ENCODE data around the gene MRTFB.
A peak's percentile ranks its signal among the peaks of the same experiment; 100 is the strongest.

MRTFB gene

GRCh38 chr16:14236401-14236800 lies 165.3 kb downstream of the MRTFB start:
- DNase-seq (ENCODE audit: extremely low read depth, low read depth): no peak
- H3K4me3 ChIP-seq (replicated peaks; ENCODE audit: low read depth, low read length): no peak overlapping the region
- TF ChIP-seq CTCF (IDR thresholded peaks at IDR 0.05; ENCODE audit: low read depth, low read length, missing control alignments): no peak

- no peak for TF ChIP-seq CTCF (IDR thresholded peaks at IDR 0.05; ENCODE audit: low read depth, low read length, missing control alignments)
- DNase-seq (ENCODE audit: extremely low read depth, low read depth): no peak
- H3K4me3 ChIP-seq (replicated peaks; ENCODE audit: low read depth, low read length): no peak overlapping the region
These were observed 167.6 kb downstream of the MRTFB start for GRCh38 chr16:14238756-14239155.

GRCh38 chr16:14239791-14240190 lies 168.7 kb downstream of the MRTFB start:
- no peak for TF ChIP-seq CTCF (IDR thresholded peaks at IDR 0.05; ENCODE audit: low read depth, low read length, missing control alignments)
- DNase-seq (ENCODE audit: extremely low read depth, low read depth): no peak
- H3K4me3 ChIP-seq (replicated peaks; ENCODE audit: low read depth, low read length): no peak overlapping the region

GRCh38 chr16:14240219-14240843 lies 169.2 kb downstream of the MRTFB start:
- H3K4me3 ChIP-seq (replicated peaks; ENCODE audit: low read depth, low read length): no peak overlapping the region
- peak; percentile 4 for DNase-seq (ENCODE audit: extremely low read depth, low read depth)
- no peak for TF ChIP-seq CTCF (IDR thresholded peaks at IDR 0.05; ENCODE audit: low read depth, low read length, missing control alignments)

- no peak for DNase-seq (ENCODE audit: extremely low read depth, low read depth)
- no peak overlapping the region for H3K4me3 ChIP-seq (replicated peaks; ENCODE audit: low read depth, low read length)
- no peak for TF ChIP-seq CTCF (IDR thresholded peaks at IDR 0.05; ENCODE audit: low read depth, low read length, missing control alignments)
These were observed 169.8 kb downstream of the MRTFB start for GRCh38 chr16:14240964-14241363.

- TF ChIP-seq CTCF (IDR thresholded peaks at IDR 0.05; ENCODE audit: low read depth, low read length, missing control alignments): no peak
- DNase-seq (ENCODE audit: extremely low read depth, low read depth): no peak
- no peak overlapping the region for H3K4me3 ChIP-seq (replicated peaks; ENCODE audit: low read depth, low read length)
These were observed 170.5 kb downstream of the MRTFB start for GRCh38 chr16:14241631-14242030.

- no peak for DNase-seq (ENCODE audit: extremely low read depth, low read depth)
- H3K4me3 ChIP-seq (replicated peaks; ENCODE audit: low read depth, low read length): no peak overlapping the region
These were observed 171.7 kb downstream of the MRTFB start for GRCh38 chr16:14242769-14243168.

More at GRCh38 chr16:14242769-14243168, 171.7 kb downstream of the MRTFB start:
- no peak for TF ChIP-seq CTCF (IDR thresholded peaks at IDR 0.05; ENCODE audit: low read depth, low read length, missing control alignments)
